IPS-18a (cell line): ENCODE data around the gene TRIM15.
"Not testable (repeated sequence)": the region's sequence is repeated elsewhere in the genome, so short reads cannot be mapped to it uniquely, and the experiment has no call there.

Source experiments
- H3K27ac ChIP-seq: one replicate; pipeline ENCODE4 v1.5.1; 2013; ENCODE audit warnings: low read length
- H3K27me3 ChIP-seq: one replicate; pipeline ENCODE4 v1.6.1; 2013; ENCODE audit warnings: mild to moderate bottlenecking, low read length; ENCODE audit not compliant: control insufficient read depth, insufficient read depth
- H3K36me3 ChIP-seq: one replicate; pipeline ENCODE4 v1.6.1; 2013; ENCODE audit warnings: low read depth, low read length; ENCODE audit not compliant: control insufficient read depth
- H3K4me1 ChIP-seq: one replicate; pipeline ENCODE4 v1.6.1; 2013; ENCODE audit warnings: low read depth, low read length; ENCODE audit not compliant: control insufficient read depth
- H3K4me3 ChIP-seq: one replicate; pipeline ENCODE4 v1.5.1; 2013; ENCODE audit warnings: low read length
- H3K9ac ChIP-seq: one replicate; pipeline ENCODE4 v1.6.1; 2013; ENCODE audit warnings: mild to moderate bottlenecking, low read length, moderate library complexity
- H3K9me3 ChIP-seq: one replicate; pipeline ENCODE4 v1.6.1; 2013; ENCODE audit warnings: low read depth, low read length; ENCODE audit not compliant: control insufficient read depth

Gene TRIM15

GRCh38 chr6:30207619-30208295 is 44.4 kb downstream of the TRIM15 start:
- no peak overlapping the region for H3K4me3 ChIP-seq
- H3K36me3 ChIP-seq: no peaks in the 10 kb centered on the region
- H3K27me3 ChIP-seq: no peaks in the 10 kb centered on the region
- no peak overlapping the region for H3K27ac ChIP-seq
- H3K9me3 ChIP-seq: no peaks in the 10 kb centered on the region
- H3K4me1 ChIP-seq: peaks cover 19% of the 10 kb centered on the region
- no peak overlapping the region for H3K9ac ChIP-seq

DNA sequence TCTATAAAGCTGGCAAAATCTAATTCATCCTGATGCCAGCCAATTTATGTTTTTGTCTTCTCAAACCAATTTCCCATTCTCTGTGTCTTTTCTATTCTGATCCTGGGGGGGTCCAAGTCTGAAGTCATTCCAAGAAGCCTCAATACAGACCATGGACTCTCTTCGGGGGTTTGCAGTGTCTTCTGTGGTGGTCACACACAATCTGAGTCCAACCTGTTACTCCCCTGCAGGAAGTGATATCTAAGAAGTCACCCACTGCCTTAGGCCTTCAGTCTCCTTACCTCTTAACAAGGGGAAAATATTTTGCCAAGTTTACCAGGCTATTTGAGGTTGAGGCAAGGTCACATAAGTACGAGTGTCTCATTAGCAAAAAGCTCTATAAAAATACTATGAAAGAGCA is 48.0 kb downstream of the TRIM15 start:
- Histone ChIP-seq H3K4me3 (no peak overlapping the region), H3K4me1 (peaks cover 19% of the 10 kb centered on the region), H3K9ac (no peak overlapping the region), H3K36me3 (no peaks in the 10 kb centered on the region), H3K9me3 (no peaks in the 10 kb centered on the region), H3K27me3 (peaks cover 10% of the 10 kb centered on the region), H3K27ac (no peak overlapping the region)

DNA sequence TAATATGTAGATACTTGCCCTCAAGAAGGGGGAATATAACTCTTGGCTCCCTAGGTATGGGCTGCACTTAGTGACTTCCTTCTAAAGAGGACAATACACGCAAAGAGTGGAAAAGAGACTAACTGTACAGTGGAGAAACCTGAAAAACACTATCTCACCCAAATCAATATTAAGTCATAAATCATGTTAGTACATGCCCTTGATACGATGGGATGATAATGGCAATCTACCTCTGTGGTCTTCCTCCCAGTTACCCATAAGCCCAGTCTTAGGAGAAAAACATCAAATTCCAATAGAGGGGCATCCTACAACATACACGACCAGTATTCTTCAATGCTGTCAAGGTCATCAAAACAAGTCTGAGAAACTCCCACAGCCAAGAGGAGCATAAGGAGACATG is 48.6 kb downstream of the TRIM15 start:
- Histone ChIP-seq H3K27ac (no peak overlapping the region), H3K9me3 (no peaks in the 10 kb centered on the region), H3K9ac (no peak overlapping the region), H3K4me1 (peaks cover 15% of the 10 kb centered on the region), H3K4me3 (peak overlapping the region; percentile 93), H3K36me3 (no peaks in the 10 kb centered on the region), H3K27me3 (peaks cover 10% of the 10 kb centered on the region)

DNA sequence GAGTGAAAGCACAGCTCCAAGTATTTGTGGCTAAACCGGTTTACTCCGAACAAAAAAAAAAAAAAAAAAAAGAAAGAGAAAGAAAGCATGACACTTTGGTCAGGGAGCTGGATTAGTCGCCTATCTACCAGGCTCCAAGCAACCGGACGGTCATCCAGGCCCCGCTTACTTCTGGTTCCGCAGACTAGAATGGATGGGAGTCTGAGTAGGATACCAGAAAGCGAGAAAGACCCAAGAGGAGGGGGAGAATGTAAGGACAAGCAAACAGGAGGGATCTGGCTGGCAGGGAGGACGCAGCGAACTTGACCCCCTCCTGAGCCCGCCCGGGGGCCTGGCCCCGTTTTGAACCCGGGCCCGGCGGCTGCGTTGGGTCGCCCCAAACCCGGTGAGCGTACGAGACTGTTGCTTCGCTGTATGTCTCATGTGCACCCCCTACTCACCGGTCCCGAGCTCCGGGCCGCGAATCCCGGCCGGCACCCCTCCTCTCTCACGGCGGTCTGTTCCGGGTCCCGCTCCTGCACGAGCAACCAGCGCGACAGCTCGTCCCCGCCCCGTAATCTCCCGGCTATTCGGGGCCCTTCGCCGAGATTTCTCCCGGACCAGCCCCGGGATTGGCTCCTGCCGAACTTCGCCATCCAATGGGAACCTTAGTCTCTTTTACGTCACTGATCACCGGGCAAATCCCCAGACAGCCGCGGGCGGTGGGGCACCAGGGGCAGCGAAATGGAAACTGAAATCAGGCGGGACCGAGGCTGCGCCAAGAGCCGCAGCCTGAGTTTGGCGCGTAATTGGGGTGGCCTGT is 49.7 kb downstream of the TRIM15 start, which contains the start of gene TRIM26:
Gene TRIM26, minus strand, starts transcription at position 542 of the 802 bp plus-strand sequence. CDS start 14,303 bp downstream, outside the sequence.
- Histone ChIP-seq H3K9ac (peak within 1 kb of the TSS; percentile 90), H3K27ac (peak within 1 kb of the TSS; percentile 75), H3K27me3 (peaks cover 10% of the 10 kb centered on the region), H3K4me3 (peak within 1 kb of the TSS; percentile 93), H3K9me3 (no peaks in the 10 kb centered on the region), H3K36me3 (no peaks in the 10 kb centered on the region), H3K4me1 (peaks cover 5% of the 10 kb centered on the region)

GRCh38 chr6:30213667-30213956 is 50.3 kb downstream of the TRIM15 start:
- Histone ChIP-seq H3K4me1 (peaks cover 3% of the 10 kb centered on the region), H3K27ac (no peak overlapping the region), H3K4me3 (peak overlapping the region; percentile 93), H3K9ac (peak overlapping the region; percentile 64), H3K9me3 (no peaks in the 10 kb centered on the region), H3K27me3 (peaks cover 10% of the 10 kb centered on the region), H3K36me3 (no peaks in the 10 kb centered on the region)

- Histone ChIP-seq H3K27me3 (peaks cover 10% of the 10 kb centered on the region), H3K9ac (peak overlapping the region; percentile 64), H3K27ac (no peak overlapping the region), H3K4me1 (peaks cover 3% of the 10 kb centered on the region), H3K4me3 (peak overlapping the region; percentile 93), H3K36me3 (no peaks in the 10 kb centered on the region), H3K9me3 (no peaks in the 10 kb centered on the region)
These were observed 50.8 kb downstream of the TRIM15 start for GRCh38 chr6:30213957-30214656.

- Histone ChIP-seq H3K9ac (no peak overlapping the region), H3K9me3 (no peaks in the 10 kb centered on the region), H3K27me3 (peaks cover 10% of the 10 kb centered on the region), H3K4me1 (peaks cover 3% of the 10 kb centered on the region), H3K4me3 (peak overlapping the region; percentile 93), H3K27ac (no peak overlapping the region), H3K36me3 (no peaks in the 10 kb centered on the region)
These were observed 51.3 kb downstream of the TRIM15 start for GRCh38 chr6:30214657-30214982.

DNA sequence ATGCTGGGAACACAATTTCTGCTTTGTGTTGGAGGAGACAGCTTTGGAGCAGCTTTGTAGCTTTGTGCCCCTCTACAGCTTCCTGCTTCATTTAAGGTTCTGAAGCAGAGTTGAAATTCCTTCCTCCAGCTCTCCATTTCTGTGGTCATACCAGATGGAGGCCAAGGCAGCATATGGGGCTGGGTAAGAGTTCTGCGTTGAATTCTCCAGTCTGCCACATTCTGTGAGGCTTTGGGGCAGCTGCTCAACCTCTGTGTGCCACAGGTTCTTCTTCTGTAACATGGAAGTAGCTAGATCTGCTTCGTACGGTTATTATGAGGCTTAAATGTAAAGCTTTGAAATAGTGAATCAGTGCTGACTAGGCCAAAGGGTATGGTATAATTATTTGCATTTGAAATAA is 52.8 kb downstream of the TRIM15 start:
- Histone ChIP-seq H3K4me3 (no peak overlapping the region), H3K36me3 (no peaks in the 10 kb centered on the region), H3K27ac (no peak overlapping the region), H3K9ac (no peak overlapping the region), H3K9me3 (no peaks in the 10 kb centered on the region), H3K4me1 (peaks cover 3% of the 10 kb centered on the region), H3K27me3 (peaks cover 10% of the 10 kb centered on the region)

DNA sequence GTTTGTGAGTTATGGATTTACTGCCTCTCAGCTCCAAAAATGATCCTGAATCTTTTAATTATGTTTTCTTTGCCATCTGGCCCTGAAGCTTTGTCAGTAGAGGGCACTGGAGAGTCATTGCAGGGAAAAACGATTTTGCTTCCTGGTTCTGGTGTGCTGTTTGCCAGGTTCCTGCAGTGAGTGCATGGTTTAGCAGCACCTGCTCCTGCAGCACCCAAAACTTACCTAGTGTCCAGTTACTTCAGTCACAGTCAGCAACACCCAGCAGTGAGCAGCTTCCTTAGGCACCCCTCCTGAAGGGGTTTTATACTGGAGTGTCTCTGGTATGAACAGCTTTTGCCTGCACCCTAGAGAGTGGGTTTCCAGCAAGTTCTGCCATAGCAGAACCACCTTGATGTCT is 55.9 kb downstream of the TRIM15 start:
- Histone ChIP-seq H3K9ac (no peak overlapping the region), H3K36me3 (no peaks in the 10 kb centered on the region), H3K9me3 (peaks cover 3% of the 10 kb centered on the region), H3K27ac (no peak overlapping the region), H3K4me1 (no peaks in the 10 kb centered on the region), H3K4me3 (no peak overlapping the region), H3K27me3 (peaks cover 4% of the 10 kb centered on the region)

DNA sequence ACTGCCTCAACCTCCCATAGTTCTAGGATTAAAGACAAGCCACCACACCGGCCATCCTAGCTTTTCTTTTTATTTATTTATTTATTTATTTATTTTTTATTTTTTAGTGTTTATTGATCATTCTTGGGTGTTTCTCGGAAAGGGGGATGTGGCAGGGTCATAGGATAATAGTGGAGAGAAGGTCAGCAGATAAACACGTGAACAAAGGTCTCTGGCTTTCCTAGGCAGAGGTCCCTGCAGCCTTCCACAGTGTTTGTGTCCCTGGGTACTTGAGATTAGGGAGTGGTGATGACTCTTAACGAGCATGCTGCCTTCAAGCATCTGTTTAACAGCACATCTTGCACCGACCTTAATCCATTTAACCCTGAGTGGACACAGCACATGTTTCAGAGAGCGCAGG is 58.0 kb downstream of the TRIM15 start:
- H3K27me3 ChIP-seq, H3K36me3 ChIP-seq, H3K4me1 ChIP-seq, H3K27ac ChIP-seq, H3K9ac ChIP-seq, H3K4me3 ChIP-seq, H3K9me3 ChIP-seq: not testable (repeated sequence)

DNA sequence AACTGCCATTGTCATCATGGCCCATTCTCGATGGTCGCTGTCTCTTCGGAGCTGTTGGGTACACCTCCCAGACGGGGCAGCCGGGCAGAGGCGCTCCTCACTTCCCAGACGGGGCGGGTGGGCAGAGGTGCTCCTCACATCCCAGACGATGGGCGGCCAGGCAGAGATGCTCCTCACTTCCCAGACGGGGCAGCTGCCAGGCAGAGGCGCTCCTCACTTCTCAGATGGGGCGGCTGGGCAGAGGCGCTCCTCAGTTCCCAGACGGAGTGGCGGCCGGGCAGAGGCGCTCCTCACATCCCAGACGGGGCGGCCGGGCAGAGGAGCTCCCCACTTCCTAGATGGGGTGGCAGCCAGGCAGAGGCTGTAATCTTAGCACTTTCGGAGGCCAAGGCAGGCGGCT is 58.6 kb downstream of the TRIM15 start:
- H3K4me1 ChIP-seq, H3K9me3 ChIP-seq, H3K36me3 ChIP-seq, H3K4me3 ChIP-seq, H3K9ac ChIP-seq, H3K27ac ChIP-seq, H3K27me3 ChIP-seq: not testable (repeated sequence)
